K562 (cell line): ENCODE data around the gene GPER1.

Experiments
- EZH2 ChIP-seq: IDR thresholded peaks from 2 replicates; pipeline ENCODE4 v1.6.1; 2012; ENCODE audit warnings: low read depth, mild to moderate bottlenecking, inconsistent platforms, low read length, borderline replicate concordance
- NFXL1 ChIP-seq: fragments of 450-650 bp; formaldehyde crosslinking; IDR thresholded peaks from 2 replicates; pipeline ENCODE4 v1.4.0; 2021; ENCODE audit warnings: mild to moderate bottlenecking
- POLR2A ChIP-seq: fragments of 450-650 bp; conservative IDR thresholded peaks from 2 replicates; pipeline ENCODE4 v1.6.1; 2016
- POLR2AphosphoS5 ChIP-seq: IDR thresholded peaks from 2 replicates; pipeline ENCODE4 v1.6.1; 2011; ENCODE audit warnings: mild to moderate bottlenecking, low read depth, low read length, moderate library complexity; ENCODE audit not compliant: control insufficient read depth, insufficient read depth
- SMAD1 ChIP-seq: fragments of 150-350 bp; IDR thresholded peaks from 2 replicates; pipeline ENCODE4 v1.6.1; 2014; ENCODE audit warnings: low read length, low read depth; ENCODE audit not compliant: partially characterized antibody
- SMARCA5 ChIP-seq: fragments of 450-650 bp; IDR thresholded peaks from 2 replicates; pipeline ENCODE4 v1.6.1; 2016

DNA sequence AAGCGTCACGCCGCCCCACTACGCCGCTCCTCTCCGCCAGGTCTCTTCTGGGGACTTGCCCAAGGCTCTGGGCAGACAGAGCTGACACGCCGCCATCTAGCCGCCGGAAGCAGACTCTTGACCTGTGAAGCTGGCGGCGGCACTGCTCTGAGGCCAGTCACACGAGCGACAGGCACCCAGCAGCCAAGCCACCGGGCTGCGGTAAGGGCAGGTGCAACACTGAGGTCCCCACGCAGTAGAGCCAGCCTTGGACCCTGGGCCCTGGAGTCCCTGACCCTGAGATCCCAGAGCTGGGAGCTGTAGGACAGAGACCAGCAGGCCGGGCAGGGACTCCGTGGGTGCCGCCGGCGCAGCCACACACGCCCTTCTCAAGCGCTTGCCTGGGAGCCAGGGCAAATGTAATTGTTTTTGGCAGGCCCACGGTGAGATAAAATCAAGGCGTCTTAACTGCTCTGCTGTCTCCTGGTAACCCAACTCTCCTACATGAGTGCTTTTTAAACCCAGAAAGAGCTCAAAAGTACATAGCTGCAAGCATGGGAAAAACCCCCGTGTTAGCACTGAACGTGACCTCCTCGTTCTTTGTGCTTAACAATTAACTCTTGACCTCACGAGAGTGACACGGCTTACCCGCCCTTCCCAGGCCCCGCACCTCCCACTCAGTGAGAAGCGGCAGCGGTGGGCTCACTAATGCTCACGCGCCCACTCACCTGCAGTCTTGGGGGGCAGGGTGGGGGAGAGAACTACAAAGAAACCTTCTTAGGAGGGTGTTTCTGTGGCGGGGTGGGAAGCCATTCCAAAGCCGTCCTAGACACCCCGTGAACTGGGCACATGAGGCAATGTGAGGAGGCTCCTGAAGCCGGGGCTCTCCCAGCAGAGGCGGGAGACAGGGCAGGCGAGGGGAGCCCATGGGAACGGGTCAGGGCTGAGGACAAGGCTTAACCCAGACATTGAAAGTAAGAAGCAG, 8.5 kb downstream of the GPER1 start:
- TF ChIP-seq EZH2 (no peak), SMARCA5 (no peak), POLR2AphosphoS5 (no peak), POLR2A (no peak), NFXL1 (CRISPR knock-in tag) (no peak), SMAD1 (no peak)
